ENCODE results near the gene DCTN2. TPM values are rescaled to one million over a fixed set of nuclear protein-coding genes. Genes with fewer than 3 reads are reported as not detected.
A peak's percentile ranks its signal among the peaks of the same experiment; 100 is the strongest.
"Not testable (repeated sequence)": the region's sequence is repeated elsewhere in the genome, so short reads cannot be mapped to it uniquely, and the experiment has no call there.

The DCTN2 gene
- 78.9 and 80.9 TPM in 2 replicates for total RNA-seq

- Mint-ChIP-seq H3K27me3 (peaks cover 21% of the 10 kb centered on the region), H3K36me3 (ENCODE audit: low read depth) (peaks cover 14% of the 10 kb centered on the region), H3K27ac (peak within 1 kb of the TSS; percentile 94), H3K4me1 (peaks cover 42% of the 10 kb centered on the region), H3K4me3 (peak within 1 kb of the TSS; percentile 96), H3K9me3 (no peaks in the 10 kb centered on the region)
- intact Hi-C loops (cut with micrococcal nuclease) = loop anchor here (1.0 to 5.0 kb wide), 3 partner anchors 26 to 146 kb away; partner anchors contain the start of genes DDIT3 and OS9
- DNase-seq = peak; percentile 98
These were observed at the start of gene DCTN2 for GRCh38 chr12:57546438-57547287. Gene DCTN2 (minus strand): TSS chr12:57547192. CDS start chr12:57547063, 129 bp downstream.

GRCh38 chr12:57593187-57593586 is 46.2 kb upstream of the DCTN2 start:
- intact Hi-C loops (cut with micrococcal nuclease) = no loop called here
- Mint-ChIP-seq H3K4me3 (no peak overlapping the region), H3K4me1 (peaks cover 25% of the 10 kb centered on the region), H3K36me3 (ENCODE audit: low read depth) (peaks cover 24% of the 10 kb centered on the region), H3K9me3 (no peaks in the 10 kb centered on the region), H3K27ac (no peak overlapping the region), H3K27me3 (no peaks in the 10 kb centered on the region)
- DNase-seq = no peak

GRCh38 chr12:57592551-57593165 is 45.7 kb upstream of the DCTN2 start:
- Mint-ChIP-seq H3K4me3 (peak overlapping the region; percentile 89), H3K27ac (no peak overlapping the region), H3K36me3 (ENCODE audit: low read depth) (peaks cover 22% of the 10 kb centered on the region), H3K27me3 (no peaks in the 10 kb centered on the region), H3K9me3 (no peaks in the 10 kb centered on the region), H3K4me1 (peaks cover 25% of the 10 kb centered on the region)
- intact Hi-C loops (cut with micrococcal nuclease) = no loop called here
- no peak for DNase-seq

- no peaks in the 10 kb centered on the region for H3K9me3 Mint-ChIP-seq
- peaks cover 25% of the 10 kb centered on the region for H3K4me1 Mint-ChIP-seq
- H3K4me3 Mint-ChIP-seq = peak overlapping the region; percentile 89
- H3K27me3 Mint-ChIP-seq = no peaks in the 10 kb centered on the region
- intact Hi-C loops (cut with micrococcal nuclease) = loop anchor here (1.0 to 2.0 kb wide), 6 partner anchors 12 to 113 kb away; partner anchors contain the start of genes ARHGAP9, B4GALNT1, DTX3 and MBD6
- H3K27ac Mint-ChIP-seq = peak overlapping the region; percentile 76
- H3K36me3 Mint-ChIP-seq (ENCODE audit: low read depth) = peaks cover 18% of the 10 kb centered on the region
- DNase-seq = no peak
These were observed 44.9 kb upstream of the DCTN2 start for GRCh38 chr12:57591782-57592325.

GRCh38 chr12:57590864-57591781 is 44.1 kb upstream of the DCTN2 start, which contains the start of gene PIP4K2C:
Gene PIP4K2C (plus strand): TSS chr12:57591192. CDS start chr12:57591290, 98 bp downstream.
- intact Hi-C loops (cut with micrococcal nuclease) = loop anchor here (1.0 to 2.0 kb wide), 6 partner anchors 13 to 112 kb away; partner anchors contain the start of genes ARHGAP9, B4GALNT1, DTX3 and MBD6
- DNase-seq = peak; percentile 94
- peaks cover 25% of the 10 kb centered on the region for H3K4me1 Mint-ChIP-seq

GRCh38 chr12:57590479-57590863 is 43.5 kb upstream of the DCTN2 start:
- Mint-ChIP-seq H3K27me3 (peaks cover 4% of the 10 kb centered on the region), H3K4me3 (peak overlapping the region; percentile 89), H3K4me1 (peaks cover 25% of the 10 kb centered on the region), H3K9me3 (no peaks in the 10 kb centered on the region), H3K27ac (peak overlapping the region; percentile 55), H3K36me3 (ENCODE audit: low read depth) (peaks cover 7% of the 10 kb centered on the region)
- intact Hi-C loops (cut with micrococcal nuclease) = loop anchor here (2.0 kb wide), 4 partner anchors 30 to 112 kb away; partner anchors contain the start of genes ARHGAP9, B4GALNT1 and MBD6
- DNase-seq = no peak

More at GRCh38 chr12:57590864-57591781, 44.1 kb upstream of the DCTN2 start, which contains the start of gene PIP4K2C:
- Mint-ChIP-seq H3K4me3 (peak within 1 kb of the TSS; percentile 89), H3K27me3 (no peaks in the 10 kb centered on the region), H3K27ac (peak within 1 kb of the TSS; percentile 76), H3K9me3 (no peaks in the 10 kb centered on the region), H3K36me3 (ENCODE audit: low read depth) (peaks cover 13% of the 10 kb centered on the region)

GRCh38 chr12:57588951-57589610 is 42.1 kb upstream of the DCTN2 start:
- H3K36me3 Mint-ChIP-seq (ENCODE audit: low read depth); H3K27me3 Mint-ChIP-seq; H3K27ac Mint-ChIP-seq; H3K4me3 Mint-ChIP-seq; intact Hi-C loops (cut with micrococcal nuclease); H3K9me3 Mint-ChIP-seq; DNase-seq: not testable (repeated sequence)
- peaks cover 25% of the 10 kb centered on the region for H3K4me1 Mint-ChIP-seq

- Mint-ChIP-seq H3K9me3 (no peaks in the 10 kb centered on the region), H3K27ac (no peak overlapping the region), H3K4me3 (no peak overlapping the region), H3K27me3 (peaks cover 10% of the 10 kb centered on the region), H3K36me3 (ENCODE audit: low read depth) (no peaks in the 10 kb centered on the region), H3K4me1 (peaks cover 13% of the 10 kb centered on the region)
- intact Hi-C loops (cut with micrococcal nuclease) = no loop called here
- DNase-seq = no peak
These were observed 39.9 kb upstream of the DCTN2 start for GRCh38 chr12:57586832-57587429.

- no peak for DNase-seq
- Mint-ChIP-seq H3K4me1 (peaks cover 9% of the 10 kb centered on the region), H3K4me3 (no peak overlapping the region), H3K9me3 (no peaks in the 10 kb centered on the region), H3K27me3 (peaks cover 10% of the 10 kb centered on the region), H3K36me3 (ENCODE audit: low read depth) (no peaks in the 10 kb centered on the region), H3K27ac (no peak overlapping the region)
- intact Hi-C loops (cut with micrococcal nuclease) = no loop called here
These were observed 39.1 kb upstream of the DCTN2 start for GRCh38 chr12:57586128-57586527.

- Mint-ChIP-seq H3K27me3 (peaks cover 10% of the 10 kb centered on the region), H3K36me3 (ENCODE audit: low read depth) (no peaks in the 10 kb centered on the region), H3K27ac (no peak overlapping the region)
These were observed 38.2 kb upstream of the DCTN2 start for GRCh38 chr12:57585156-57585555.

GRCh38 chr12:57584690-57585089 is 37.7 kb upstream of the DCTN2 start:
- intact Hi-C loops (cut with micrococcal nuclease) = loop anchor here (5.0 kb wide), 1 partner anchor 108 kb away; the partner anchor contains the start of gene OS9
- Mint-ChIP-seq H3K27me3 (peaks cover 10% of the 10 kb centered on the region), H3K9me3 (no peaks in the 10 kb centered on the region)

More at GRCh38 chr12:57585156-57585555, 38.2 kb upstream of the DCTN2 start:
- Mint-ChIP-seq H3K4me3 (no peak overlapping the region), H3K4me1 (peaks cover 3% of the 10 kb centered on the region), H3K9me3 (no peaks in the 10 kb centered on the region)
- DNase-seq = no peak
- intact Hi-C loops (cut with micrococcal nuclease) = no loop called here

GRCh38 chr12:57584050-57584449 is 37.1 kb upstream of the DCTN2 start:
- intact Hi-C loops (cut with micrococcal nuclease) = loop anchor here (5.0 kb wide), 1 partner anchor 108 kb away; the partner anchor contains the start of gene OS9
- peaks cover 3% of the 10 kb centered on the region for H3K4me1 Mint-ChIP-seq

More at GRCh38 chr12:57584690-57585089, 37.7 kb upstream of the DCTN2 start:
- no peak for DNase-seq
- Mint-ChIP-seq H3K27ac (no peak overlapping the region), H3K4me3 (no peak overlapping the region), H3K4me1 (peaks cover 3% of the 10 kb centered on the region), H3K36me3 (ENCODE audit: low read depth) (no peaks in the 10 kb centered on the region)

More at GRCh38 chr12:57584050-57584449, 37.1 kb upstream of the DCTN2 start:
- Mint-ChIP-seq H3K9me3 (no peaks in the 10 kb centered on the region), H3K4me3 (no peak overlapping the region), H3K27me3 (peaks cover 10% of the 10 kb centered on the region), H3K27ac (no peak overlapping the region), H3K36me3 (ENCODE audit: low read depth) (no peaks in the 10 kb centered on the region)
- no peak for DNase-seq
